ENCODE results near the gene CMC4. TPM values are rescaled to one million over a fixed set of nuclear protein-coding genes. Genes with fewer than 3 reads are reported as not detected.

The CMC4 gene
- total RNA-seq, 5 donors from 2014 or later (not counting 1 experiment from before 2014, with no cell fraction given): 3.3 to 12.7 (median 6.3) TPM

DNA sequence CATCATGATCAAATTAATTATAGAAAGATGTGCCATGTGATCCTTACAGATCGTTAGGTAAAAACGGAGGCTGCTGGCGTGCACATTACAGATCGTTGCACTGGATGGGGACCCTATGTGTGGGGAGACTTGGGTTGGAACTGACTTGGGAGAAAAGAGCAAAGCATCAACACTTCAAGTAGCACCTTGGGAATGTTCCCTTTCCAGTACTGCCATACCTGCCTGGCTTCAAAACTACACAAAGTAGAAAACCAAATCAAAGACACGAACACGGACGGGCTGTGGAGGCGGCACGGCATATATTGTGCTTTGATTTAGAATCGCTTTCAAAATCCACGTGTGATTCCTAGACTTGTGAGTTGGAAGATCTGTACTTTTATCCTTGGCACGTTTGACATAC lies 898 bp downstream of the CMC4 start:
- Histone ChIP-seq H3K36me3 (ENCODE audit: control insufficient read depth in 2 of 2, extremely low read depth in 1 of 2, insufficient read depth in 1 of 2, low read length in 1 of 2) (peaks cover 0 to 6% of the 10 kb centered on the region in 2 donors), H3K27me3 (replicated peaks in 1 of 2; ENCODE audit: control insufficient read depth in 2 of 2, extremely low read depth in 1 of 2, insufficient read depth in 2 of 2, low read length in 1 of 2) (no peaks in the 10 kb centered on the region), H3K27ac (ENCODE audit: low read length) (no peak overlapping the region), H3K9me3 (no peaks in the 10 kb centered on the region), H3K4me3 (ENCODE audit: control insufficient read depth in 1 of 2, extremely low read depth in 1 of 2, low read length in 1 of 2) (peak overlapping the region; percentile 79), H3K4me1 (ENCODE audit: control insufficient read depth in 1 of 2, extremely low read depth in 1 of 2, insufficient read depth in 2 of 2, low read length in 2 of 2) (peaks cover 5 to 15% of the 10 kb centered on the region in 2 experiments)
- H3K36me3 Mint-ChIP-seq: peaks cover 10% of the 10 kb centered on the region
- H3K27ac Mint-ChIP-seq: peak overlapping the region; percentile 24 to 41
- peaks cover 32 to 59% (median 51%) of the 10 kb centered on the region in 3 donors for H3K4me1 Mint-ChIP-seq
- H3K4me3 Mint-ChIP-seq: peak overlapping the region; percentile 78 to 82 (median 81)
- WGBS (ENCODE audit: insufficient coverage): no CpG with 5 or more reads among the region's 12 CpGs
- peak in 1 of 35 experiments; percentile 19 for DNase-seq
- ATAC-seq (replicated peaks in 1 of 4): no peak
- POLR2A ChIA-PET: interaction anchor here in 1 of 2 donors (1.0 kb wide), 1 partner anchor 43 kb away, joined by 3 read pairs; the partner anchor contains the start of gene FUNDC2
- no peaks in the 10 kb centered on the region for H3K9me3 Mint-ChIP-seq
- CTCF ChIA-PET: interaction anchor here in 1 of 2 donors (2.0 kb wide), 1 partner anchor 43 kb away, joined by 10 read pairs; the partner anchor contains the start of gene FUNDC2
- no peaks in the 10 kb centered on the region for H3K27me3 Mint-ChIP-seq

DNA sequence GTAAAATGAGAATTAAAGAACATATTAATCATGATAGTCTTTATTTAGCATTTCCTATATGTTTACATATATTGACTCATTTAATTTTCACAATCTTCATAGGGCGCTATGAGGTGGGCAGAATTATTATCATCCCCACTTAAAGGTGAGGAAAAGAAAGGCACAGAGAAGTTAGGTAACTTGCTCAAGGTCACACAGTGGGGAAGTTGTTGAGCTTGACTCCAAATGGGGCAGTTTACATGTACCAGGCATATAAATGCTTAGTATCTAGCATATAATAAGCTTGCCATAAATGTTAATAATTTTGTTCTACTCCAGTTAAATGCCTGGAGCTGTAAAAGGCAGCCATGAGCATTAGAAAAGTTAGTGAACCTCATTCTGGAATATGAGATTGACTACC lies 1.5 kb downstream of the CMC4 start:
- peaks cover 5 to 15% of the 10 kb centered on the region in 2 experiments for H3K4me1 ChIP-seq (ENCODE audit: control insufficient read depth in 1 of 2, extremely low read depth in 1 of 2, insufficient read depth in 2 of 2, low read length in 2 of 2)
- Mint-ChIP-seq H3K9me3 (no peaks in the 10 kb centered on the region), H3K36me3 (peaks cover 10% of the 10 kb centered on the region), H3K4me3 (peak overlapping the region; percentile 78 to 82 (median 81)), H3K27ac (peak overlapping the region in 1 of 2 donors; percentile 24), H3K27me3 (no peaks in the 10 kb centered on the region), H3K4me1 (peaks cover 30 to 58% (median 50%) of the 10 kb centered on the region in 3 donors)
- peaks cover 0 to 6% of the 10 kb centered on the region in 2 donors for H3K36me3 ChIP-seq (ENCODE audit: control insufficient read depth in 2 of 2, extremely low read depth in 1 of 2, insufficient read depth in 1 of 2, low read length in 1 of 2)
- POLR2A ChIA-PET: no interaction called here
- no peak overlapping the region for H3K27ac ChIP-seq (ENCODE audit: low read length)
- no peak overlapping the region for H3K4me3 ChIP-seq (ENCODE audit: control insufficient read depth in 1 of 2, extremely low read depth in 1 of 2, low read length in 1 of 2)
- no CpG with 5 or more reads among the region's 1 CpG for WGBS (ENCODE audit: insufficient coverage)
- DNase-seq (no peak), ATAC-seq (replicated peaks in 1 of 4) (no peak)
- H3K9me3 ChIP-seq: no peaks in the 10 kb centered on the region
- CTCF ChIA-PET: interaction anchor here (0.7 to 2.0 kb wide), 2 partner anchors 11 to 43 kb away, joined by 4 to 10 read pairs; partner anchors contain the start of gene FUNDC2 (in 1 of the 2)
- no peaks in the 10 kb centered on the region for H3K27me3 ChIP-seq (replicated peaks in 1 of 2; ENCODE audit: control insufficient read depth in 2 of 2, extremely low read depth in 1 of 2, insufficient read depth in 2 of 2, low read length in 1 of 2)

DNA sequence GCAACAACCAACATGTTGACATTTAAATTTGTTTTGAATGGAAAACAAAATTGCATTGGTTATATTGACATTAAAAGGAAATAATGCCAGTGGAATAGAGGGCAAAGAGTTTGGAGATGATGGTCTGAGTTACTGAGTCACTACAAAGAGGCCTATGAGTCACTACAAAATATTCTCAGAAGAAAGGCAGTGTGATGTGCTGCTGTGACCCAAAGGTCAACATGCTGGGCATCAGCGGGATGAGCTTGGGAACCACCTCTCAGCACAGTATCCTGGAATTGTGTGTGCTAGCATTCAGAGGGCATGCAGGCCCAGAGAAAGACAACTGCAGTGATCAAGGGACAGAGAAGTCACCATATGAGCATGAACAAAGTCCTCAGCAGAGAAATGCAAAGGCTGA lies 2.8 kb downstream of the CMC4 start:
- Mint-ChIP-seq H3K36me3 (no peaks in the 10 kb centered on the region), H3K4me1 (peaks cover 18 to 45% (median 38%) of the 10 kb centered on the region in 3 donors), H3K9me3 (no peaks in the 10 kb centered on the region), H3K27ac (peak overlapping the region in 1 of 2 donors; percentile 70), H3K27me3 (no peaks in the 10 kb centered on the region), H3K4me3 (no peak overlapping the region)
- ATAC-seq (replicated peaks in 1 of 4) (no peak), DNase-seq (no peak)
- peaks cover 5 to 15% of the 10 kb centered on the region in 2 experiments for H3K4me1 ChIP-seq (ENCODE audit: control insufficient read depth in 1 of 2, extremely low read depth in 1 of 2, insufficient read depth in 2 of 2, low read length in 2 of 2)
- no peaks in the 10 kb centered on the region for H3K9me3 ChIP-seq
- H3K4me3 ChIP-seq (ENCODE audit: control insufficient read depth in 1 of 2, extremely low read depth in 1 of 2, low read length in 1 of 2): no peak overlapping the region
- no CpG with 5 or more reads among the region's 1 CpG for WGBS (ENCODE audit: insufficient coverage)
- CTCF ChIA-PET: no interaction called here
- no peak overlapping the region for H3K27ac ChIP-seq (ENCODE audit: low read length)
- POLR2A ChIA-PET: no interaction called here
- no peaks in the 10 kb centered on the region for H3K27me3 ChIP-seq (replicated peaks in 1 of 2; ENCODE audit: control insufficient read depth in 2 of 2, extremely low read depth in 1 of 2, insufficient read depth in 2 of 2, low read length in 1 of 2)
- peaks cover 0 to 2% of the 10 kb centered on the region in 2 donors for H3K36me3 ChIP-seq (ENCODE audit: control insufficient read depth in 2 of 2, extremely low read depth in 1 of 2, insufficient read depth in 1 of 2, low read length in 1 of 2)

DNA sequence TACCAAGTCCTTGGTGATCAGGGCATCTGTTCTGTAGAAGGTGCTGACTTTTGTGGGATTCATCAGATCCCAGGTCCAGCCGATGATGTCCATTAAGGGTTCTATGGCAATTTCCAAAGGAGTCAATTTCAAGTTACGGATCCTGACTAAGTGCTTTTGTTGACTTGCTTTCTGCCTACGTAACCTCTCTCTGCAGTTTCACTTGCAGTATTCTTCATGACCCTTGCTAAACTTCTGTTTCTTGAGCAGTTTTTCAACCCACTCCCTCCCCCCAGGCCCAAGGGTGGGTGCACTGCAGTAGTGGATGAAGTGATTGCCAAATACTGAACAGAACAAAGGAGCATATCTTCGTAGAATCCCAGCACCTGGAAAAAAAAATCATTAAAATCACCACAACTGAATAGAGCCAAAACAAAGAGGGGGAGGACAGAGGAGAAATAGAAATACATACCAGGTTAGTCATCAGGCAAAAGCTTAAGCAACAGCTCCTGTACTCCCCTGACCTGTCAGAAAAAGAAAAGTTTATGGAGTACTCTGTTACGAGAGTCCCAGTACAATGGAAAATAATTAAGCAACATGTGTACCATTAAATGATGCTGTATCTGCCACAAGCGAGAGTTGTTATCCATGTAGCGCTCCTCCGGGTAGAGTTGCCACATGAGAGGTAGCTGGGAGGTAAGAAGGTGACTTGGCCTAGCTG lies 5.8 kb downstream of the CMC4 start:
- peaks cover 4% of the 10 kb centered on the region for H3K36me3 Mint-ChIP-seq
- H3K9me3 Mint-ChIP-seq: no peaks in the 10 kb centered on the region
- 94% methylated on average over 2 of the region's 8 CpGs for WGBS (ENCODE audit: insufficient coverage)
- CTCF ChIA-PET: no interaction called here
- peaks cover 7 to 32% (median 25%) of the 10 kb centered on the region in 3 donors for H3K4me1 Mint-ChIP-seq
- H3K27me3 Mint-ChIP-seq: peaks cover 0 to 4% of the 10 kb centered on the region in 2 donors
- no peaks in the 10 kb centered on the region for H3K9me3 ChIP-seq
- DNase-seq (no peak), ATAC-seq (replicated peaks in 1 of 4) (no peak)
- H3K27ac Mint-ChIP-seq: no peak overlapping the region
- H3K4me1 ChIP-seq (ENCODE audit: control insufficient read depth in 1 of 2, extremely low read depth in 1 of 2, insufficient read depth in 2 of 2, low read length in 2 of 2): peaks cover 2 to 5% of the 10 kb centered on the region in 2 experiments
- H3K36me3 ChIP-seq (ENCODE audit: control insufficient read depth in 2 of 2, extremely low read depth in 1 of 2, insufficient read depth in 1 of 2, low read length in 1 of 2): peaks cover 0 to 8% of the 10 kb centered on the region in 2 donors
- no peaks in the 10 kb centered on the region for H3K27me3 ChIP-seq (replicated peaks in 1 of 2; ENCODE audit: control insufficient read depth in 2 of 2, extremely low read depth in 1 of 2, insufficient read depth in 2 of 2, low read length in 1 of 2)
- H3K4me3 Mint-ChIP-seq: no peak overlapping the region
- no peak overlapping the region for H3K4me3 ChIP-seq (ENCODE audit: control insufficient read depth in 1 of 2, extremely low read depth in 1 of 2, low read length in 1 of 2)
- POLR2A ChIA-PET: no interaction called here
- no peak overlapping the region for H3K27ac ChIP-seq (ENCODE audit: low read length)

DNA sequence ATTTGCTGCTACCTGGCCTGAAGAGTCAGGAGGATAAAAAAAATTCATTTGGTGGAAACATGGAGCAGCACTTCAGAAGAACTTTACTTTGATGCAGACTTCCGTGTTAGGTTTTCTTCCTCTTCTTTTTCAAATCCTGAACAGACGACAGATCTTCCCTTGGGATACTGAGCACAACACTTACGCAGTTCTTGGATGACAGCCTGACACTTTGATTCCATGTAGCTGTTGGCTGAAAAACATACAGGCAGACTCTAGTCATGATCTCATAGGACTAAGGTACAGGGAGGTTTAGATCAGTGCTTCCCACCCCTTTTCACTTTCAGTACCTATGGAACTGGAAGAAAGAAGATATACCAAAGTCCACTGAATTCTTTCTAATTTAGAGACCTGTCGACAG lies 9.2 kb downstream of the CMC4 start:
- H3K27ac Mint-ChIP-seq: no peak overlapping the region
- ChIA-PET POLR2A (no interaction called here), CTCF (no interaction called here)
- no peak overlapping the region for H3K27ac ChIP-seq (ENCODE audit: low read length)
- WGBS (ENCODE audit: insufficient coverage): no CpG with 5 or more reads among the region's 4 CpGs
- H3K27me3 Mint-ChIP-seq: peaks cover 0 to 4% of the 10 kb centered on the region in 2 donors
- no peaks in the 10 kb centered on the region for H3K9me3 Mint-ChIP-seq
- peaks cover 12 to 18% (median 15%) of the 10 kb centered on the region in 3 donors for H3K4me1 Mint-ChIP-seq
- H3K4me3 Mint-ChIP-seq: no peak overlapping the region
- H3K36me3 ChIP-seq (ENCODE audit: control insufficient read depth in 2 of 2, extremely low read depth in 1 of 2, insufficient read depth in 1 of 2, low read length in 1 of 2): peaks cover 0 to 8% of the 10 kb centered on the region in 2 donors
- H3K9me3 ChIP-seq: no peaks in the 10 kb centered on the region
- no peaks in the 10 kb centered on the region for H3K27me3 ChIP-seq (replicated peaks in 1 of 2; ENCODE audit: control insufficient read depth in 2 of 2, extremely low read depth in 1 of 2, insufficient read depth in 2 of 2, low read length in 1 of 2)
- peaks cover 2 to 10% of the 10 kb centered on the region in 2 experiments for H3K4me1 ChIP-seq (ENCODE audit: control insufficient read depth in 1 of 2, extremely low read depth in 1 of 2, insufficient read depth in 2 of 2, low read length in 2 of 2)
- H3K4me3 ChIP-seq (ENCODE audit: control insufficient read depth in 1 of 2, extremely low read depth in 1 of 2, low read length in 1 of 2): no peak overlapping the region
- H3K36me3 Mint-ChIP-seq: peaks cover 4% of the 10 kb centered on the region
- DNase-seq: no peak
- ATAC-seq (replicated peaks in 1 of 4): no peak

DNA sequence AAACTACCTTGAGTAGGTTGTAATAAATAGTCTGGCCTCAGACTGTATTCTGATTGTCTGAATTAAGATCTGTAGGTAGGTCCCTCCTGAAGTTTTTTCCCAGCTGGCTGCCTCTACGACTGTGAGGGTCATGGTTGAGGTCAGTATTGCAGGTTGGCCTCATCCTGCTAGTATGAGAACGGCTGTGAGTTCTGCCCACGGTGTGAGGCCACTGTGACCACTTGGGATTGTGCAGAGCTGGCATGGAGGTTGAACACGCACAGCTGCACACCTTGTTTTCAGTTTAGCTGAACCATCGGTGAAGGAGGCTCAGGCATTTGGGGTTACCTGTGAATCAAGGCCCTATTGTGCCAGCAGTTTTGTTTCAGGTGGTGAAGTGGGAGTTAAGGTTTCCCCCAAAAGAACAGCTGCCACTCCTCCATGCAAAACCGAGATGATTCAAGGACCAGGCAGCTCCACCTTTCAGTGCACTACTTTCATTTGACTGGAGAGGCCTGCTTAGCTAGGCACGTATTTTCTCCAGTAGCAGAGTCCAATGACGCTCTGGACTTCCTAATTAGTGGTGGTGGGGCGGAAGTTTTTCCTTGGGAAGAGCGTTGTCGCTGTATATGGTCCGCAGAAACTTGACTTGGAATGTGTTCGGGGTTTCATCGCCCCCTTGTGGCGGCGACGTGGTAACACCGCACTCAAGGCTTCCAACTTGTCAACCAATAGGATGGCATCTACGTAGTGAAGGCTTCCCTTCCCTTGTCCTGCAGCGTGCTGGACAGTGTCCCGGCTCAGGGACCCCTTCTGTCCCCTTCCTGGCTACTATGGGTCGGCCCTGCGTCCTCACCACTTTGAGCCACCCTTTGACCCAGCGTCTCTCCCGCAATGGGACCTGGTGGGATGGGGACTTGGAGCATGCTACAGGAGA lies 13.8 kb downstream of the CMC4 start:
- Mint-ChIP-seq H3K27ac (peak overlapping the region; percentile 65 to 68), H3K4me3 (peak overlapping the region; percentile 36 to 51 (median 49)), H3K9me3 (no peaks in the 10 kb centered on the region), H3K36me3 (peaks cover 14% of the 10 kb centered on the region), H3K4me1 (peaks cover 17 to 26% (median 17%) of the 10 kb centered on the region in 3 donors), H3K27me3 (peaks cover 0 to 4% of the 10 kb centered on the region in 2 donors)
- peaks cover 0 to 9% of the 10 kb centered on the region in 2 donors for H3K36me3 ChIP-seq (ENCODE audit: control insufficient read depth in 2 of 2, extremely low read depth in 1 of 2, insufficient read depth in 1 of 2, low read length in 1 of 2)
- H3K4me3 ChIP-seq (ENCODE audit: control insufficient read depth in 1 of 2, extremely low read depth in 1 of 2, low read length in 1 of 2): peak overlapping the region; percentile 20 to 34
- peak in 34 of 35 experiments; percentile 6 to 76 (median 32) for DNase-seq
- 11% methylated on average over 7 of the region's 25 CpGs for WGBS (ENCODE audit: insufficient coverage)
- H3K9me3 ChIP-seq: no peaks in the 10 kb centered on the region
- H3K27me3 ChIP-seq (replicated peaks in 1 of 2; ENCODE audit: control insufficient read depth in 2 of 2, extremely low read depth in 1 of 2, insufficient read depth in 2 of 2, low read length in 1 of 2): no peaks in the 10 kb centered on the region
- ATAC-seq (replicated peaks in 1 of 4): peak; percentile 71 to 84 (median 75)
- peaks cover 4 to 13% of the 10 kb centered on the region in 2 experiments for H3K4me1 ChIP-seq (ENCODE audit: control insufficient read depth in 1 of 2, extremely low read depth in 1 of 2, insufficient read depth in 2 of 2, low read length in 2 of 2)
- POLR2A ChIA-PET: interaction anchor here in 1 of 2 donors (0.5 kb wide), 1 partner anchor 30 kb away, joined by 3 read pairs; the partner anchor contains the start of gene FUNDC2
- CTCF ChIA-PET: interaction anchor here in 1 of 2 donors (0.6 to 1.3 kb wide), 7 partner anchors 9 to 140 kb away, joined by 3 to 9 read pairs (median 4); partner anchors contain the start of genes BRCC3 and FUNDC2
- H3K27ac ChIP-seq (ENCODE audit: low read length): peak overlapping the region; percentile 41
